Gastrocnemius medialis (tissue), 4 donors: ENCODE results near the gene ALG12.

Experiments used
- CTCF ChIP-seq, 5 experiments: fragments of 450-650 bp in 3 of 5; fragments of 200-600 bp in 2 of 5; sonication (generic) in 2 of 5; IDR thresholded peaks in 4 of 5; conservative IDR thresholded peaks in 1 of 5; 1 replicate in 4 of 5; 2 replicates in 1 of 5; pipeline ENCODE4 v1.5.1; 2016 to 2019; ENCODE audit warnings: antibody characterized with exemption in 5 of 5, mild to moderate bottlenecking in 3 of 5, moderate library complexity in 3 of 5
- POLR2A ChIP-seq, 2 donors: fragments of 450-650 bp; IDR thresholded peaks; one replicate each; pipeline ENCODE4 v1.6.1; 2017; ENCODE audit warnings: antibody characterized with exemption in 2 of 2, mild to moderate bottlenecking in 2 of 2, moderate library complexity in 2 of 2

DNA sequence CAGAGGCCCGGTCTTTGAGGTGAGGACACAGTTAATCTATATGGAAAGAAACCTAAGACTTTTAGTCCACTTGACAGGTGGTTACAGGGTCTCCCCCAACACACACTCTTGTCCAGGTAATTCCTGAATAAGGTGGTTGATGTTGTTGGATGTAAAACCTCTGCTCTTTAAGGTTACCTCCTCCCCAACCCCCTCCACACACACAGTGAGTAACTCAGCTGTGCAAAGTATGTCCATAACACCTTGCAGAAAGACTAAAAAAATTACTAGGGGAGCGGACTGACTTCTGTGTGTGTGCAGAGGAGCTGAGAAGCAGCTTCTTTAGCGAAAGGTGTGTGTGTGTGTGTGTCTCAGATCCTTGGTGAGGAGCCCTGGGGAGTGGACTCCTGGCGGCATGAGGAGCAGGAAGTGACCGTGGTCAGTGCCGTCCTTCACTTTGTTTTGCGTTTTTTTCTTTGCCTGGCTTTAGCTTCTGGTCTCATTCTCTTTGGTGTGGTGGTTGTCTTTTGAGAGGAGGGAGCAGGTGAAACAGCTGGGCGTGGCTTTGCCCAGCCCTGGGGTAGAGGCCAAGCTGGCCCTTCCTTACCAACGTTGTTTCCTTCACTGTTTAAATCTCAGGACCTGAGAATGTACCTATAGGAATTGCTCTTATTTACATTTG is 62.9 kb downstream of the ALG12 start:
- TF ChIP-seq CTCF (IDR thresholded peaks at IDR 0.05 in 4 of 5, conservative IDR thresholded peaks at IDR 0.05 in 1 of 5), result no peak
- TF ChIP-seq POLR2A (IDR thresholded peaks at IDR 0.05), result no peak
